ENCODE measurements around the gene RARRES1.

DNA sequence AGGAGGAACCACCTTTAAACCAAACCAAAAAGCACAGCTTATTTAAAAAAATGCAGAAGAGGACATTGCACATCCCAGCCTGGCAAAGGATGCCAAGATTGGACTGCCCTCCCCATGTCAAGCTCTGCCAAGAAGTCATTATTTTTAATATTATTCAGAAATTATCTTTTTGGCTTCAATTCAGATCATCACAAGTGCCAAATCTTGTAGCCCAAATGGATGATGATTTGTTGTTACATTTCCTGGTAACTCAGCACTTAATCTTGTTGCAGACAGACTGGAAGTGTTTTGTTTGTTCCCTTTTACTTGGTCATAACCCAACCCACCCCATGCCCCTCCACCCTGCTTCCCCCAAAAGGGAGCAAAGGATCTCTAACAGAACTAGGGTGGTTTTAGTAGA is 31.7 kb downstream of the RARRES1 start:
- TF ChIP-seq, protein P1, sequence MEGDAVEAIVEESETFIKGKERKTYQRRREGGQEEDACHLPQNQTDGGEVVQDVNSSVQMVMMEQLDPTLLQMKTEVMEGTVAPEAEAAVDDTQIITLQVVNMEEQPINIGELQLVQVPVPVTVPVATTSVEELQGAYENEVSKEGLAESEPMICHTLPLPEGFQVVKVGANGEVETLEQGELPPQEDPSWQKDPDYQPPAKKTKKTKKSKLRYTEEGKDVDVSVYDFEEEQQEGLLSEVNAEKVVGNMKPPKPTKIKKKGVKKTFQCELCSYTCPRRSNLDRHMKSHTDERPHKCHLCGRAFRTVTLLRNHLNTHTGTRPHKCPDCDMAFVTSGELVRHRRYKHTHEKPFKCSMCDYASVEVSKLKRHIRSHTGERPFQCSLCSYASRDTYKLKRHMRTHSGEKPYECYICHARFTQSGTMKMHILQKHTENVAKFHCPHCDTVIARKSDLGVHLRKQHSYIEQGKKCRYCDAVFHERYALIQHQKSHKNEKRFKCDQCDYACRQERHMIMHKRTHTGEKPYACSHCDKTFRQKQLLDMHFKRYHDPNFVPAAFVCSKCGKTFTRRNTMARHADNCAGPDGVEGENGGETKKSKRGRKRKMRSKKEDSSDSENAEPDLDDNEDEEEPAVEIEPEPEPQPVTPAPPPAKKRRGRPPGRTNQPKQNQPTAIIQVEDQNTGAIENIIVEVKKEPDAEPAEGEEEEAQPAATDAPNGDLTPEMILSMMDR (IDR thresholded peaks at IDR 0.05) = no peak
- no peak for TF ChIP-seq POLR2A (IDR thresholded peaks at IDR 0.05)
- TF ChIP-seq POLR2AphosphoS5 (IDR thresholded peaks at IDR 0.05) = no peak

All from breast epithelium (tissue), 3 donors.